ENCODE data around the gene BHLHE23. TPM values are rescaled to one million over a fixed set of nuclear protein-coding genes. Genes with fewer than 3 reads are reported as not detected.

The BHLHE23 gene
- total RNA-seq, 2 experiments from 2014 or later, result not detected

- TF ChIP-seq EZH2phosphoT487 (IDR thresholded peaks at IDR 0.05; ENCODE audit: borderline replicate concordance, low read depth, low read length) (no peak), CTCF (conservative IDR thresholded peaks at IDR 0.05; ENCODE audit: low read length) (no peak)
- H3K4me2 ChIP-seq (ENCODE audit: low read length), result no peak overlapping the region
- DNase-seq (ENCODE audit: low spot score), result no peak
- H3K4me3 ChIP-seq (ENCODE audit: low read depth, low read length, poor library complexity, severe bottlenecking), result no peak overlapping the region
- H3K36me3 ChIP-seq (ENCODE audit: insufficient read depth, low read length), result no peaks in the 10 kb centered on the region
- no peak overlapping the region for H2AFZ ChIP-seq (ENCODE audit: low read length)
- intact Hi-C loops (cut with micrococcal nuclease; ENCODE audit: unreplicated experiment), result no loop called here
- no peaks in the 10 kb centered on the region for H4K20me1 ChIP-seq (ENCODE audit: insufficient read depth, low read length)
- H3K4me1 ChIP-seq (ENCODE audit: insufficient read depth, low read length, poor library complexity, severe bottlenecking), result no peaks in the 10 kb centered on the region
- POLR2A ChIA-PET, result no interaction called here
- H3K27ac ChIP-seq (ENCODE audit: low read depth, low read length, poor library complexity, severe bottlenecking), result no peak overlapping the region
- no peaks in the 10 kb centered on the region for H3K79me2 ChIP-seq (ENCODE audit: insufficient read depth, low read depth, low read length)
- no peaks in the 10 kb centered on the region for H3K9me3 ChIP-seq (ENCODE audit: low read length)
- CTCF ChIA-PET (ENCODE audit: unreplicated experiment), result no interaction called here
- BruUV-seq (replicated peaks), result no TSS peak
- no peaks in the 10 kb centered on the region for H3K9me2 ChIP-seq (ENCODE audit: insufficient read depth, low read length)
Measured at GRCh38 chr20:62984666-62985443, 21.9 kb downstream of the BHLHE23 start.

- Histone ChIP-seq H3K4me3 (ENCODE audit: low read depth, low read length, poor library complexity, severe bottlenecking) (no peak overlapping the region), H3K27ac (ENCODE audit: low read depth, low read length, poor library complexity, severe bottlenecking) (no peak overlapping the region), H3K36me3 (ENCODE audit: insufficient read depth, low read length) (no peaks in the 10 kb centered on the region), H2AFZ (ENCODE audit: low read length) (no peak overlapping the region), H3K9me2 (ENCODE audit: insufficient read depth, low read length) (no peaks in the 10 kb centered on the region), H3K79me2 (ENCODE audit: insufficient read depth, low read depth, low read length) (no peaks in the 10 kb centered on the region), H4K20me1 (ENCODE audit: insufficient read depth, low read length) (no peaks in the 10 kb centered on the region), H3K4me1 (ENCODE audit: insufficient read depth, low read length, poor library complexity, severe bottlenecking) (peaks cover 7% of the 10 kb centered on the region), H3K9me3 (ENCODE audit: low read length) (no peaks in the 10 kb centered on the region), H3K4me2 (ENCODE audit: low read length) (no peak overlapping the region)
- BruUV-seq (replicated peaks), result no TSS peak
- ChIA-PET POLR2A (no interaction called here), CTCF (ENCODE audit: unreplicated experiment) (no interaction called here)
- no peak for DNase-seq (ENCODE audit: low spot score)
- intact Hi-C loops (cut with micrococcal nuclease; ENCODE audit: unreplicated experiment), result no loop called here
- no peak for TF ChIP-seq CTCF (conservative IDR thresholded peaks at IDR 0.05; ENCODE audit: low read length)
- no peak for TF ChIP-seq EZH2phosphoT487 (IDR thresholded peaks at IDR 0.05; ENCODE audit: borderline replicate concordance, low read depth, low read length)
Measured at GRCh38 chr20:62983210-62983609, 23.6 kb downstream of the BHLHE23 start.

All from OCI-LY7 (cell line).